H1 (cell line): ENCODE results near the gene ELMO1. TPM values are rescaled to one million over a fixed set of nuclear protein-coding genes. Genes with fewer than 3 reads are reported as not detected.

Experiments used
- CHD2 ChIP-seq: IDR thresholded peaks from 2 replicates; pipeline ENCODE4 v1.6.1; 2012; ENCODE audit warnings: low read length, improper control_type of control experiment
- CHD7 ChIP-seq: fragments of 300-600 bp; sonication (generic); IDR thresholded peaks from 2 replicates; pipeline ENCODE4 v1.7.1; 2012; ENCODE audit warnings: low read length, moderate library complexity, mild to moderate bottlenecking, inconsistent platforms; ENCODE audit not compliant: insufficient replicate concordance
- KDM5A ChIP-seq: fragments of 200-600 bp; IDR thresholded peaks from 2 replicates; pipeline ENCODE4 v1.7.1; 2012; ENCODE audit warnings: mild to moderate bottlenecking, low read length, inconsistent platforms, mixed read lengths
- NRF1 ChIP-seq: IDR thresholded peaks from 2 replicates; pipeline ENCODE4 v1.6.1; 2011; ENCODE audit warnings: mild to moderate bottlenecking, low read depth, low read length, improper control_type of control experiment
- TBP ChIP-seq: IDR thresholded peaks from 2 replicates; pipeline ENCODE4 v1.6.1; 2011; ENCODE audit warnings: low read depth, low read length, improper control_type of control experiment
- polyA plus RNA-seq, 7 experiments: library from polyadenylated mRNA; depleted of rRNA in 3 of 7; stranded (reverse) in 5 of 7; unstranded in 2 of 7; fragments of >200 nt in 5 of 7; fragments of 200-250 nt in 2 of 7; gene quantifications; 1 replicate in 5 of 7; 2 replicates in 1 of 7; 4 replicates in 1 of 7; pipeline versions ENCODE4 v1.2.1 to v1.2.3, GENCODE V29; 2011 to 2013; ENCODE audit warnings: missing spikeins in 2 of 7, mixed read lengths in 2 of 7
- total RNA-seq: library from RNA; stranded (reverse); fragmentation: NEBNext Ultra II Directional; extraction: Animal tissue kit (Norgen Biotek cat#: 25700); gene quantifications from 2 replicates; pipeline ENCODE4 v1.2.1, GENCODE V29; 2021

ELMO1 gene
- total and polyA plus RNA-seq, 2 of the 8 experiments (the other 6 are each of a cell fraction or from before 2014, with no cell fraction given) = 18.4 to 21.0 TPM

DNA sequence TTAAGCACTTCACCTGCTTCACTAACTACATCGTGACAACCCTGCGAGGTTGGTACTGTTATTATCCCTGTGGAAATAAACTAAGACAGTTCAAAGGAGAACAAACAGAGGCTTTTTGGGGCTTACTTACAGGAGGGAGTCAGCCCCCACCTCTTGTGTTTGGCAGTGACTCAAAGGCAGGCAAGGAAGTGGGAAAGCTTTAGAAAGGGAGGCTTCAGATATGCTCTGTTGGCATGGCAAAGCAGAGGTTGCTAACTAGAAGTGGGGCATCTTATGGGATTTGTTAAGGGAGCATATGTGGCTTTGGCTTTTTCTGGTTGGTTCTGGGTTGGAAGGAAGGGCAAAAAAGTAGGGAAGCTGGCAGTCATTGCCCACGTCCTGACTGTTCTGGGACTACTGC, 639.6 kb downstream of the ELMO1 start (continued):
- no peak for TF ChIP-seq CHD7
- no peak for TF ChIP-seq TBP
- no peak for TF ChIP-seq CHD2
- no peak for TF ChIP-seq NRF1
- no peak for TF ChIP-seq KDM5A
